ENCODE data around the gene CLK4. TPM values are rescaled to one million over a fixed set of nuclear protein-coding genes. Genes with fewer than 3 reads are reported as not detected.

The CLK4 gene
- total RNA-seq, 1 donor from 2014 or later: 37.9 TPM

- Mint-ChIP-seq H3K4me1 (ENCODE audit: low read depth) (no peaks in the 10 kb centered on the region), H3K4me3 (ENCODE audit: low read depth) (no peak overlapping the region), H3K9me3 (ENCODE audit: low read depth) (peaks cover 7% of the 10 kb centered on the region), H3K27ac (no peak overlapping the region), H3K27me3 (peaks cover 6% of the 10 kb centered on the region), H3K36me3 (ENCODE audit: insufficient read depth) (no peaks in the 10 kb centered on the region)
- no peak for TF ChIP-seq CTCF (IDR thresholded peaks at IDR 0.05; ENCODE audit: unreplicated experiment)
- no peak for DNase-seq (ENCODE audit: low spot score, unreplicated experiment)
Observed at GRCh38 chr5:178664141-178664540, 37.3 kb upstream of the CLK4 start.

GRCh38 chr5:178662541-178662860 lies 35.7 kb upstream of the CLK4 start:
- no peak overlapping the region for H3K4me3 Mint-ChIP-seq (ENCODE audit: low read depth)
- no peak overlapping the region for H3K27ac Mint-ChIP-seq
- no peak for TF ChIP-seq CTCF (IDR thresholded peaks at IDR 0.05; ENCODE audit: unreplicated experiment)
- no peaks in the 10 kb centered on the region for H3K4me1 Mint-ChIP-seq (ENCODE audit: low read depth)
- no peaks in the 10 kb centered on the region for H3K36me3 Mint-ChIP-seq (ENCODE audit: insufficient read depth)
- no peak for DNase-seq (ENCODE audit: low spot score, unreplicated experiment)
- peaks cover 7% of the 10 kb centered on the region for H3K9me3 Mint-ChIP-seq (ENCODE audit: low read depth)
- H3K27me3 Mint-ChIP-seq: peaks cover 12% of the 10 kb centered on the region

- Mint-ChIP-seq H3K27ac (no peak overlapping the region), H3K27me3 (peaks cover 18% of the 10 kb centered on the region), H3K9me3 (ENCODE audit: low read depth) (peaks cover 7% of the 10 kb centered on the region), H3K36me3 (ENCODE audit: insufficient read depth) (no peaks in the 10 kb centered on the region), H3K4me3 (ENCODE audit: low read depth) (no peak overlapping the region), H3K4me1 (ENCODE audit: low read depth) (no peaks in the 10 kb centered on the region)
- no peak for DNase-seq (ENCODE audit: low spot score, unreplicated experiment)
- no peak for TF ChIP-seq CTCF (IDR thresholded peaks at IDR 0.05; ENCODE audit: unreplicated experiment)
Observed at GRCh38 chr5:178661836-178662540, 35.1 kb upstream of the CLK4 start.

GRCh38 chr5:178651046-178651810 lies 24.4 kb upstream of the CLK4 start:
- no peak for TF ChIP-seq CTCF (IDR thresholded peaks at IDR 0.05; ENCODE audit: unreplicated experiment)
- DNase-seq (ENCODE audit: low spot score, unreplicated experiment): no peak
- Mint-ChIP-seq H3K4me3 (ENCODE audit: low read depth) (no peak overlapping the region), H3K9me3 (ENCODE audit: low read depth) (peaks cover 10% of the 10 kb centered on the region), H3K27ac (no peak overlapping the region), H3K4me1 (ENCODE audit: low read depth) (no peaks in the 10 kb centered on the region), H3K27me3 (peaks cover 6% of the 10 kb centered on the region), H3K36me3 (ENCODE audit: insufficient read depth) (no peaks in the 10 kb centered on the region)

- Mint-ChIP-seq H3K4me3 (ENCODE audit: low read depth) (no peak overlapping the region), H3K27ac (no peak overlapping the region), H3K27me3 (no peaks in the 10 kb centered on the region), H3K9me3 (ENCODE audit: low read depth) (peaks cover 10% of the 10 kb centered on the region), H3K36me3 (ENCODE audit: insufficient read depth) (no peaks in the 10 kb centered on the region), H3K4me1 (ENCODE audit: low read depth) (no peaks in the 10 kb centered on the region)
- TF ChIP-seq CTCF (IDR thresholded peaks at IDR 0.05; ENCODE audit: unreplicated experiment): no peak
- DNase-seq (ENCODE audit: low spot score, unreplicated experiment): no peak
Observed at GRCh38 chr5:178650214-178650613, 23.4 kb upstream of the CLK4 start.
